Measurements from ENCODE around the gene LMO3. TPM values are rescaled to one million over a fixed set of nuclear protein-coding genes. Genes with fewer than 3 reads are reported as not detected.

LMO3 gene
- total RNA-seq, 1 donor from 2014 or later: 48.4 TPM

GRCh38 chr12:16619537-16619936, 13.6 kb upstream of the LMO3 start:
- H3K4me3 Mint-ChIP-seq (ENCODE audit: low read depth): no peak overlapping the region
- H3K27me3 Mint-ChIP-seq: no peaks in the 10 kb centered on the region
- no peak overlapping the region for H3K27ac Mint-ChIP-seq
- H3K36me3 Mint-ChIP-seq (ENCODE audit: insufficient read depth): no peaks in the 10 kb centered on the region
- no peaks in the 10 kb centered on the region for H3K4me1 Mint-ChIP-seq (ENCODE audit: low read depth)
- TF ChIP-seq CTCF (IDR thresholded peaks at IDR 0.05; ENCODE audit: unreplicated experiment): no peak
- peaks cover 3% of the 10 kb centered on the region for H3K9me3 Mint-ChIP-seq (ENCODE audit: low read depth)
- no peak for DNase-seq (ENCODE audit: low spot score, unreplicated experiment)

- no peaks in the 10 kb centered on the region for H3K4me1 Mint-ChIP-seq (ENCODE audit: low read depth)
- H3K4me3 Mint-ChIP-seq (ENCODE audit: low read depth): no peak overlapping the region
- no peak overlapping the region for H3K27ac Mint-ChIP-seq
- peaks cover 3% of the 10 kb centered on the region for H3K9me3 Mint-ChIP-seq (ENCODE audit: low read depth)
- H3K36me3 Mint-ChIP-seq (ENCODE audit: insufficient read depth): no peaks in the 10 kb centered on the region
- peaks cover 3% of the 10 kb centered on the region for H3K27me3 Mint-ChIP-seq
- no peak for TF ChIP-seq CTCF (IDR thresholded peaks at IDR 0.05; ENCODE audit: unreplicated experiment)
- DNase-seq (ENCODE audit: low spot score, unreplicated experiment): no peak
These were observed 12.3 kb upstream of the LMO3 start for GRCh38 chr12:16618256-16618655.

GRCh38 chr12:16613199-16613598, 7.2 kb upstream of the LMO3 start:
- H3K36me3 Mint-ChIP-seq (ENCODE audit: insufficient read depth): no peaks in the 10 kb centered on the region
- no peak for TF ChIP-seq CTCF (IDR thresholded peaks at IDR 0.05; ENCODE audit: unreplicated experiment)
- no peaks in the 10 kb centered on the region for H3K9me3 Mint-ChIP-seq (ENCODE audit: low read depth)
- H3K27me3 Mint-ChIP-seq: peaks cover 41% of the 10 kb centered on the region
- DNase-seq (ENCODE audit: low spot score, unreplicated experiment): no peak
- no peak overlapping the region for H3K27ac Mint-ChIP-seq
- H3K4me3 Mint-ChIP-seq (ENCODE audit: low read depth): no peak overlapping the region
- peaks cover 33% of the 10 kb centered on the region for H3K4me1 Mint-ChIP-seq (ENCODE audit: low read depth)

- peaks cover 37% of the 10 kb centered on the region for H3K4me1 Mint-ChIP-seq (ENCODE audit: low read depth)
- DNase-seq (ENCODE audit: low spot score, unreplicated experiment): no peak
- peaks cover 46% of the 10 kb centered on the region for H3K27me3 Mint-ChIP-seq
- TF ChIP-seq CTCF (IDR thresholded peaks at IDR 0.05; ENCODE audit: unreplicated experiment): no peak
- no peak overlapping the region for H3K4me3 Mint-ChIP-seq (ENCODE audit: low read depth)
- H3K36me3 Mint-ChIP-seq (ENCODE audit: insufficient read depth): no peaks in the 10 kb centered on the region
- no peaks in the 10 kb centered on the region for H3K9me3 Mint-ChIP-seq (ENCODE audit: low read depth)
- H3K27ac Mint-ChIP-seq: no peak overlapping the region
These were observed 6.7 kb upstream of the LMO3 start for GRCh38 chr12:16612647-16613046.

GRCh38 chr12:16611146-16611545, 5.2 kb upstream of the LMO3 start:
- TF ChIP-seq CTCF (IDR thresholded peaks at IDR 0.05; ENCODE audit: unreplicated experiment): no peak
- no peak for DNase-seq (ENCODE audit: low spot score, unreplicated experiment)
- Mint-ChIP-seq H3K27me3 (peaks cover 52% of the 10 kb centered on the region), H3K9me3 (ENCODE audit: low read depth) (no peaks in the 10 kb centered on the region), H3K27ac (no peak overlapping the region), H3K4me1 (ENCODE audit: low read depth) (peaks cover 46% of the 10 kb centered on the region), H3K4me3 (ENCODE audit: low read depth) (no peak overlapping the region), H3K36me3 (ENCODE audit: insufficient read depth) (no peaks in the 10 kb centered on the region)
